Chondrocyte (in vitro differentiated cells): ENCODE measurements around the gene OPHN1. TPM values are rescaled to one million over a fixed set of nuclear protein-coding genes. Genes with fewer than 3 reads are reported as not detected.

Experiments used
- DNase-seq: peaks from one replicate; pipeline ENCODE4 v3.0.0; 2021; ENCODE audit warnings: mixed read lengths, low spot score
- H3K27ac Mint-ChIP-seq: one replicate; pipeline ENCODE4 v1.8.0; 2021; ENCODE audit warnings: mild to moderate bottlenecking, moderate library complexity, mixed read lengths; ENCODE audit not compliant: unreplicated experiment
- H3K27me3 Mint-ChIP-seq: 2 replicates; pipeline ENCODE4 v1.8.0; 2021; ENCODE audit warnings: low read depth, mixed read lengths
- H3K36me3 Mint-ChIP-seq: 2 replicates; pipeline ENCODE4 v1.8.0; 2021; ENCODE audit warnings: low read depth, mixed read lengths
- H3K4me1 Mint-ChIP-seq: 2 replicates; pipeline ENCODE4 v1.8.0; 2021; ENCODE audit warnings: low read depth, mild to moderate bottlenecking, mixed read lengths
- H3K4me3 Mint-ChIP-seq: one replicate; pipeline ENCODE4 v1.8.0; 2021; ENCODE audit warnings: mild to moderate bottlenecking, moderate library complexity, mixed read lengths; ENCODE audit not compliant: unreplicated experiment
- H3K9me3 Mint-ChIP-seq: 2 replicates; pipeline ENCODE4 v1.8.0; 2021; ENCODE audit warnings: low read depth, mixed read lengths
- total RNA-seq: library from RNA; stranded (reverse); gene quantifications from 3 replicates; pipeline ENCODE4 v1.2.1, GENCODE V29; 2021
- TF ChIP-seq, protein P1 (sequence below): fragments of 200-600 bp; sonication (generic); IDR thresholded peaks from 2 replicates; pipeline ENCODE4 v1.5.0; 2021; ENCODE audit warnings: antibody characterized with exemption, mild to moderate bottlenecking, moderate library complexity

The OPHN1 gene
- total RNA-seq, 1 donor from 2014 or later = 6.1 TPM

DNA sequence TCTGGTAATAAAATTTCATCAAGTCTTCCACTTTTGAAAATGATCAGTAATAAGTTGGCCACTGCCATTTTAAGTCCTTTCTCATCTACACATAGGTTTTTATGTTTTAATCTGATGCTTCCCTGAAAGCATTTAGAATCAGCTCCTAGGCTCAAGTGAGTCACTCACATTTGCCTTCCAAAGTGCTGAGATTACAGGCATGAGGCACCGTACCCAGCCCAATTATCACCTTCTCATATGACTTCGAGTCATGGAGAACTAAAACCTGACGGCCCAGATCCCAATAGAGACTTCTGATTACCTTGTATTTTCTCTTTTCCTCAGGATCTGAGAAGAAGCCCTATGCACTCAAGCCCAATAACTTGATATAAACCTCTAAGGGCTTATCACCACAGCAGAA, 140.8 kb downstream of the OPHN1 start:
- TF ChIP-seq, protein P1, sequence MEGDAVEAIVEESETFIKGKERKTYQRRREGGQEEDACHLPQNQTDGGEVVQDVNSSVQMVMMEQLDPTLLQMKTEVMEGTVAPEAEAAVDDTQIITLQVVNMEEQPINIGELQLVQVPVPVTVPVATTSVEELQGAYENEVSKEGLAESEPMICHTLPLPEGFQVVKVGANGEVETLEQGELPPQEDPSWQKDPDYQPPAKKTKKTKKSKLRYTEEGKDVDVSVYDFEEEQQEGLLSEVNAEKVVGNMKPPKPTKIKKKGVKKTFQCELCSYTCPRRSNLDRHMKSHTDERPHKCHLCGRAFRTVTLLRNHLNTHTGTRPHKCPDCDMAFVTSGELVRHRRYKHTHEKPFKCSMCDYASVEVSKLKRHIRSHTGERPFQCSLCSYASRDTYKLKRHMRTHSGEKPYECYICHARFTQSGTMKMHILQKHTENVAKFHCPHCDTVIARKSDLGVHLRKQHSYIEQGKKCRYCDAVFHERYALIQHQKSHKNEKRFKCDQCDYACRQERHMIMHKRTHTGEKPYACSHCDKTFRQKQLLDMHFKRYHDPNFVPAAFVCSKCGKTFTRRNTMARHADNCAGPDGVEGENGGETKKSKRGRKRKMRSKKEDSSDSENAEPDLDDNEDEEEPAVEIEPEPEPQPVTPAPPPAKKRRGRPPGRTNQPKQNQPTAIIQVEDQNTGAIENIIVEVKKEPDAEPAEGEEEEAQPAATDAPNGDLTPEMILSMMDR = no peak
- H3K9me3 Mint-ChIP-seq = peaks cover 5% of the 10 kb centered on the region
- no peak for DNase-seq
- no peaks in the 10 kb centered on the region for H3K4me1 Mint-ChIP-seq
- no peak overlapping the region for H3K4me3 Mint-ChIP-seq
- H3K27ac Mint-ChIP-seq = no peak overlapping the region
- no peaks in the 10 kb centered on the region for H3K27me3 Mint-ChIP-seq
- no peaks in the 10 kb centered on the region for H3K36me3 Mint-ChIP-seq

- Mint-ChIP-seq H3K27ac (no peak overlapping the region), H3K36me3 (no peaks in the 10 kb centered on the region), H3K4me3 (no peak overlapping the region), H3K4me1 (no peaks in the 10 kb centered on the region), H3K9me3 (peaks cover 12% of the 10 kb centered on the region), H3K27me3 (no peaks in the 10 kb centered on the region)
- DNase-seq = no peak
- TF ChIP-seq, protein P1 = no peak
Observed at GRCh38 chrX:68288127-68288526, 145.2 kb downstream of the OPHN1 start.

GRCh38 chrX:68287419-68287818, 145.9 kb downstream of the OPHN1 start:
- Mint-ChIP-seq H3K9me3 (peaks cover 10% of the 10 kb centered on the region), H3K4me3 (no peak overlapping the region)
- TF ChIP-seq, protein P1 = no peak

DNA sequence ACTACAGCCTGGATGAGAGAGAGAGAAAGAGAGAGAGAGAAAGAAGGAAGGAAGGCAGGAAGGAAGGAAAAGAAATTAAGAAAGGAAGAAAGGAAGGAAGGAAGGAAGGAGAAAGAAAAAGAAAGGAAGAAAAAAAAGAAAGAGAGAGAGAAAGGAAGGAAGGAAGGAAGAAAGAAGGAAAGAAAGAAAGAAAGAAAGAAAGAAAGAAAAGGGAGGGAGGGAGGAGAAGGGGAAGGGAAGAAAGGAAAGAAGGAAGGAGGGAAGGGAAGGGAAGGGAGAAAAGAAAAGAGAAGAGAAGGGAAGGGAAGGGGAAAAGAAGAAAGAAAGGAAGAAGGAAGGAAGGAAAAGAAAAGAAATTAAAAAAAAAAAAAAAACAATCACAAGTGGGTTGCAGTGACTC, 146.3 kb downstream of the OPHN1 start:
- TF ChIP-seq, protein P1 = no peak
- DNase-seq = no peak

More at GRCh38 chrX:68287419-68287818, 145.9 kb downstream of the OPHN1 start:
- Mint-ChIP-seq H3K27me3 (no peaks in the 10 kb centered on the region), H3K36me3 (no peaks in the 10 kb centered on the region), H3K4me1 (no peaks in the 10 kb centered on the region), H3K27ac (no peak overlapping the region)
- no peak for DNase-seq

DNA sequence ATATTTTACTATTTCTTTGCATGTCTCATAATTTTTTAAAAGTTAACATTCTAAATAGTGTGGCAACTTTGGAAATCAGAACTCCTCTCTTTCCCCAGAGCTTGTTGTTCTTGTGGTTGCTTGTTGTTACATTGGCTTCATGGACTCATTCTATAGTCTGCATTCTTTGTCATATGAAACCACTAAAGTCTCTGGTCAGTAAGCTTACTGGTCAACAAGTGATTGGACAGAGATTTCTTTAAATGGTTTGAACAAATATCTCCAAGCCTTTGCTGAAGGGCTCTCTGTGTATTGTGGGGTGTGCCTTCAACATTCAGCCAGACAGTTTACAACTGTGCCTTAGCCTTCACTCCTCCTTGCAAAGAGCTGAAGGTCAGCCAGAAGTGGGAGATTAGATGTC, 147.2 kb downstream of the OPHN1 start:
- Mint-ChIP-seq H3K4me1 (no peaks in the 10 kb centered on the region), H3K4me3 (no peak overlapping the region), H3K9me3 (peaks cover 9% of the 10 kb centered on the region), H3K27ac (no peak overlapping the region), H3K36me3 (no peaks in the 10 kb centered on the region), H3K27me3 (no peaks in the 10 kb centered on the region)
- TF ChIP-seq, protein P1 = no peak
- no peak for DNase-seq

More for the DNA sequence above, 146.3 kb downstream of the OPHN1 start:
- no peak overlapping the region for H3K27ac Mint-ChIP-seq
- H3K36me3 Mint-ChIP-seq = no peaks in the 10 kb centered on the region
- no peak overlapping the region for H3K4me3 Mint-ChIP-seq
- peaks cover 9% of the 10 kb centered on the region for H3K9me3 Mint-ChIP-seq
- H3K4me1 Mint-ChIP-seq = no peaks in the 10 kb centered on the region
- no peaks in the 10 kb centered on the region for H3K27me3 Mint-ChIP-seq
